GM12865 (cell line): ENCODE measurements around the gene PCDH15.
"Not testable (repeated sequence)": the region's sequence is repeated elsewhere in the genome, so short reads cannot be mapped to it uniquely, and the experiment has no call there.

Experiments used
- DNase-seq: peaks from one replicate; pipeline ENCODE4 v3.0.0; 2010; ENCODE audit warnings: low read depth
- H3K4me3 ChIP-seq: 2 replicates; pipeline ENCODE4 v1.5.1; 2011; ENCODE audit warnings: mild to moderate bottlenecking, low read depth, low read length, control low read depth
- TF ChIP-seq, protein P1 (sequence below): IDR thresholded peaks from 2 replicates; pipeline ENCODE4 v1.5.1; 2011; ENCODE audit warnings: low read length, control low read depth, low read depth, inconsistent platforms; ENCODE audit not compliant: insufficient read depth; ENCODE audit errors: missing control alignments

The PCDH15 gene

DNA sequence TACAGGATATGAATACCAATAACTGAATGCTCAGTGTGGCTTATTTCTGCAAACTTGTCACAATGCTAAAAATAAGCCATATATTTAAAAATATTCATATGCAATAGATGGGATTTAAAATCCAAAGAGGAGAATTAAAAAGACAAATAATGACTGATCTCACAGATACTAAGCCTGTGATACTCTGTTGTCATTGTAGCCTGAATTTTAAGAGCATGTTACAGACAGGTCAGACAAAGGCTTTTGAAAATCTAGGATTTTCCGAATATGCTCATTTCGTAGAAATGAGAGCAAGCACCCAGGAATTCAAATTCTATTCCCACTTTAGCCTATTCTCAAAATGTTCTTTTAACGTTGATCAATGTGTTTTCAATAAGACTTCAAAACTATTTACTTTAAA, 269.7 kb downstream of the PCDH15 start:
- H3K4me3 ChIP-seq = no peak overlapping the region
- TF ChIP-seq, protein P1, sequence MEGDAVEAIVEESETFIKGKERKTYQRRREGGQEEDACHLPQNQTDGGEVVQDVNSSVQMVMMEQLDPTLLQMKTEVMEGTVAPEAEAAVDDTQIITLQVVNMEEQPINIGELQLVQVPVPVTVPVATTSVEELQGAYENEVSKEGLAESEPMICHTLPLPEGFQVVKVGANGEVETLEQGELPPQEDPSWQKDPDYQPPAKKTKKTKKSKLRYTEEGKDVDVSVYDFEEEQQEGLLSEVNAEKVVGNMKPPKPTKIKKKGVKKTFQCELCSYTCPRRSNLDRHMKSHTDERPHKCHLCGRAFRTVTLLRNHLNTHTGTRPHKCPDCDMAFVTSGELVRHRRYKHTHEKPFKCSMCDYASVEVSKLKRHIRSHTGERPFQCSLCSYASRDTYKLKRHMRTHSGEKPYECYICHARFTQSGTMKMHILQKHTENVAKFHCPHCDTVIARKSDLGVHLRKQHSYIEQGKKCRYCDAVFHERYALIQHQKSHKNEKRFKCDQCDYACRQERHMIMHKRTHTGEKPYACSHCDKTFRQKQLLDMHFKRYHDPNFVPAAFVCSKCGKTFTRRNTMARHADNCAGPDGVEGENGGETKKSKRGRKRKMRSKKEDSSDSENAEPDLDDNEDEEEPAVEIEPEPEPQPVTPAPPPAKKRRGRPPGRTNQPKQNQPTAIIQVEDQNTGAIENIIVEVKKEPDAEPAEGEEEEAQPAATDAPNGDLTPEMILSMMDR = no peak
- DNase-seq = no peak

DNA sequence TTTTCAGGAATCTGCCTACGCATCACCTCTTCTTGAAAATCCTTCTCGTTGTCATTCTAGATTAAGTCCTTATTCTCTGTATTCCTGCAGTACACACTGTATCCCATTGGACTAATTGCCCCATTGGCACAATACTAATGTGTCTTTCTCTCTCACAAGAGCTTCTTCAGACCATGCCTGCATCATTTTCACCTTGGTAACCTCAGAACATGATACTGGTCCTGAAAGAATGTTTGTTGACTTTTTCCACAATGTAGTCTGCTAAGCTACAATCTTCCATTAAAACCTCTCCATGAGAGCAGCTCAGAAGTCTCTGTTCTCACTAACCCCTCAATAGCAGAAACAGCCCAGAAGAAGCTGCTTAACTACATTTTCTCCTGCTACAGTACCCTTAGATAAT, 270.7 kb downstream of the PCDH15 start:
- TF ChIP-seq, protein P1 = no peak
- no peak overlapping the region for H3K4me3 ChIP-seq
- no peak for DNase-seq

DNA sequence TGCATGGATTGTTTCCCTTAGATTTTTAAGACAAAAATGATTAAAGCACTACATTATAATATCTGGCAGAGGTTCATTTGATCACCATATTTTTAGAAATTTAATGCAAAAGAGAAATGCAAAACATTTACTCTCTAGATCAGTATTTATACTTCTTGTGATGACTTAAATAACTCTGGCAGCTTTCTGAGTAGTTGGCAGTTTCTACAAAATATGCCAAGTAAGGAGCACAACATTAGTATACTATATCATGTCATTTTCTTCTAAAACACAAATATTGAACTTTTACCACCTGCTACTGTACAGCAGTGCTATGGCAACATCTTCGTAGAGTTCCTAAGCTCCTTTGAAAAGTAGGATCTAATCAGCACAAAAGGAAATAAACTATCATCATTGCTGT, 275.2 kb downstream of the PCDH15 start:
- DNase-seq = no peak
- H3K4me3 ChIP-seq = no peak overlapping the region
- TF ChIP-seq, protein P1 = no peak

DNA sequence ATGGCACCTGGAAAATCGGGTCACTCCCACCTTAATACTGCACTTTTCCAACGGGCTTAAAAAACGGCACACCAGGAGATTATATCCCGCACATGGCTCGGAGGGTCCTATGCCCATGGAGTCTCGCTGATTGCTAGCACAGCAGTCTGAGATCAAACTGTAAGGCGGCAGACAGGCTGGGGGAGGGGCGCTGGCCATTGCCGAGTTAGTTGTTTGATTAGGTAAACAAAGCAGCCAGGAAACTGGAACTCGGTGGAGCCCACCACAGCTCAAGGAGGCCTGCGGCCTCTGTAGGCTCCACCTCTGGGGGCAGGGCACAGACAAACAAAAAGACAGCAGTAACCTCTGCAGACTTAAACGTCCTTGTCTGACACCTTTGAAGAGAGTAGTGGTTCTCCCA, 285.8 kb downstream of the PCDH15 start:
- not testable (repeated sequence) for DNase-seq, H3K4me3 ChIP-seq

DNA sequence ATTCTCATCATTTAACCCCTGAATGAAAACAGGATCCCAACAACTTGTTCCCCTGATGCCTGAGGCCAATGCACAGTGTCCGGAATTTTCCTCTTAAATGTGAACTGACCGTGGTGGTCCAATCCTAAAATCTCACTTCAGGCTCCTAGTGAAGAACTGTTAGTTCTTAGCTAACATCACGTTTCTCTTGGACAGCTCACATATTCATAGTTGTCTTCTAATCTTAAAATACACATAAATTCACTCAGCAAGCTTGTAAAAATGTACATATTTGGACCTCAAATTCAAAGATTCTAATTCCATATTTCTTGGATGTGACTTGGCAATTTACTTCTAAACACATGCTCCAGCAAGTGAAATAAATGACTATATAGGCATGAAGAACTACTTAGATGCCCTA, 297.2 kb downstream of the PCDH15 start:
- H3K4me3 ChIP-seq = no peak overlapping the region
- no peak for DNase-seq
- TF ChIP-seq, protein P1 = no peak

DNA sequence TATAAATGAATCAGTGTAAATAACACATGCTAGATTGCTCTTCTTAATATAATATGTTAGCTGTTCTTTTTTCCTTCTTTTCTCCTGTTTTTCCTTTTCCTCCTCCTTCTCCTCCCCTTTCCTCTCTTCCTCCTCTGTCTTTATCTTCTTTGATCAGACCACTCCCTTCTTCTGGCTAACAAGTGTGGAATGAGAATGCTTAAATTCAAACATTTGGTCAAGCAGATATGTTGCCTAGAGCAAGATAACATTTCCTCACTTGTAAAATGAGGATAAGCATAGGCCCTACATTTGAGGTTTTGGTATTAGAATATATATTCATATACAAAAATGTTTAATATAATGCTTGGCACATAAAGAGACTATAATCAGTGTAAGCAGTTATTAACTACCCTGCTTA, 299.1 kb downstream of the PCDH15 start:
- H3K4me3 ChIP-seq = no peak overlapping the region
- TF ChIP-seq, protein P1 = no peak
- DNase-seq = no peak

DNA sequence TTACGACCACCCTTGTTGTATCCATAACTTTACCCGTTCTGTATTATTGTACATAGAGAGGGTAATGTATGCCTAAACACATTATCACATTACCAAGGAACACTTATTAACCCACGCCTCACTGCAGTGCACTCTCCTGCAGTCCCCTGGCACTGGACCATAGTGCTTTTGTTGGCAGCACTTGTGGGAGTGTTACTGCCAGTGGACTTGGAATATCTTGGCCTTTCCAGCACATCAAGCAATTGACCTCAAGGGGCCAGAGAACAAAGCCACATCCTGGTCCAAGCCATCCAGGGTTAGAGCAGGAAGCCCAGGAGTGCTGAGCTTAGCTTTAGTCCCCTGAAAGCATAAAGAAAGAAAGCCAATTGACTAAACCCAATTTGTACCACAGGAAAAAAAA, 304.2 kb downstream of the PCDH15 start:
- TF ChIP-seq, protein P1 = no peak
- H3K4me3 ChIP-seq = no peak overlapping the region
- no peak for DNase-seq
